OCI-LY3 (cell line): Measurements from ENCODE around the gene ZNF544.

Experiments used
- H2AFZ ChIP-seq: fragments of 200-600, 300-600 bp; shearing (Covaris generic); 2 replicates; pipeline ENCODE4 v1.6.0; 2014; ENCODE audit warnings: antibody characterized with exemption, low read depth, low read length
- H3K27ac ChIP-seq: fragments of 200-600, 300-600 bp; sonication (generic); 2 replicates; pipeline ENCODE4 v1.5.1; 2014; ENCODE audit warnings: mild to moderate bottlenecking, low read length, moderate library complexity, mixed read lengths
- H3K27me3 ChIP-seq: fragments of 200-600, 300-600 bp; sonication (generic); 2 replicates; pipeline ENCODE4 v1.6.1; 2014; ENCODE audit warnings: low read depth, low read length, mixed read lengths
- H3K36me3 ChIP-seq: fragments of 200-600, 300-600 bp; sonication (generic); replicated peaks from 2 replicates; pipeline ENCODE3; 2014; ENCODE audit warnings: low read depth, low read length, mixed read lengths
- H3K4me1 ChIP-seq: fragments of 300-600, 200-600 bp; sonication (generic); 2 replicates; pipeline ENCODE4 v1.6.1; 2014; ENCODE audit warnings: low read length, mixed read lengths
- H3K4me2 ChIP-seq: fragments of 200-600, 300-600 bp; sonication (generic); 2 replicates; pipeline ENCODE4 v1.6.1; 2014; ENCODE audit warnings: low read length, mixed read lengths
- H3K4me3 ChIP-seq: fragments of 300-600, 200-600 bp; sonication (generic); 2 replicates; pipeline ENCODE4 v1.5.1; 2014; ENCODE audit warnings: antibody characterized with exemption, mild to moderate bottlenecking, low read length, moderate library complexity
- H3K79me2 ChIP-seq: fragments of 300-600, 200-600 bp; shearing (Covaris generic); 2 replicates; pipeline ENCODE4 v1.6.1; 2014; ENCODE audit warnings: mild to moderate bottlenecking, low read length, mixed read lengths
- H3K9ac ChIP-seq: fragments of 300-600, 200-600 bp; shearing (Covaris generic); 2 replicates; pipeline ENCODE4 v1.6.0; 2014; ENCODE audit warnings: mild to moderate bottlenecking, low read length, moderate library complexity
- H3K9me3 ChIP-seq: fragments of 200-600, 300-600 bp; shearing (Covaris generic); 2 replicates; pipeline ENCODE4 v1.6.1; 2014; ENCODE audit warnings: low read length, mixed read lengths; ENCODE audit not compliant: insufficient read depth
- H4K20me1 ChIP-seq: fragments of 200-600, 300-600 bp; sonication (generic); 2 replicates; pipeline ENCODE4 v1.6.1; 2016; ENCODE audit warnings: low read length, mixed read lengths; ENCODE audit not compliant: insufficient read depth
- CTCF ChIP-seq: fragments of 200-600, 300-600 bp; sonication (generic); IDR thresholded peaks from 2 replicates; pipeline ENCODE4 v1.5.1; 2014; ENCODE audit warnings: antibody characterized with exemption, low read length, low read depth
- EZH2phosphoT487 ChIP-seq: fragments of 200-600 bp; shearing (Covaris generic); IDR thresholded peaks from 2 replicates; pipeline ENCODE4 v1.6.1; 2018; ENCODE audit warnings: antibody characterized with exemption, mixed run types, low read depth

ZNF544 gene

GRCh38 chr19:58291943-58292342 is 63.2 kb downstream of the ZNF544 start:
- Histone ChIP-seq H3K36me3 (peaks cover 87% of the 10 kb centered on the region), H3K4me2 (no peak overlapping the region), H3K9ac (no peak overlapping the region), H3K4me3 (no peak overlapping the region), H3K9me3 (peaks cover 25% of the 10 kb centered on the region; the same call in 1 of the 2 replicates), H3K4me1 (no peaks in the 10 kb centered on the region), H3K27ac (no peak overlapping the region), H2AFZ (no peak overlapping the region), H3K27me3 (no peaks in the 10 kb centered on the region), H4K20me1 (no peaks in the 10 kb centered on the region), H3K79me2 (peaks cover 8% of the 10 kb centered on the region)
- TF ChIP-seq EZH2phosphoT487 = no peak
- no peak for TF ChIP-seq CTCF

- H4K20me1 ChIP-seq = no peaks in the 10 kb centered on the region
- peaks cover 86% of the 10 kb centered on the region for H3K36me3 ChIP-seq
- no peak overlapping the region for H3K4me3 ChIP-seq
- TF ChIP-seq EZH2phosphoT487 (no peak), CTCF (no peak)
- no peak overlapping the region for H3K27ac ChIP-seq
- peaks cover 25% of the 10 kb centered on the region; the same call in 1 of the 2 replicates for H3K9me3 ChIP-seq
- H3K27me3 ChIP-seq = no peaks in the 10 kb centered on the region
- H3K79me2 ChIP-seq = peaks cover 14% of the 10 kb centered on the region
- no peak overlapping the region for H2AFZ ChIP-seq
- H3K4me1 ChIP-seq = no peaks in the 10 kb centered on the region
- no peak overlapping the region for H3K9ac ChIP-seq
- no peak overlapping the region for H3K4me2 ChIP-seq
Measured at GRCh38 chr19:58294743-58295374, 66.1 kb downstream of the ZNF544 start.

- peaks cover 15% of the 10 kb centered on the region for H3K79me2 ChIP-seq
- H3K4me3 ChIP-seq = no peak overlapping the region
- H3K9ac ChIP-seq = no peak overlapping the region
- H4K20me1 ChIP-seq = no peaks in the 10 kb centered on the region
- H3K4me1 ChIP-seq = no peaks in the 10 kb centered on the region
- TF ChIP-seq CTCF (no peak), EZH2phosphoT487 (no peak)
- H3K27ac ChIP-seq = no peak overlapping the region
- H3K36me3 ChIP-seq = peaks cover 88% of the 10 kb centered on the region
- no peaks in the 10 kb centered on the region for H3K27me3 ChIP-seq
- H3K9me3 ChIP-seq = peaks cover 24% of the 10 kb centered on the region; the same call in 1 of the 2 replicates
- no peak overlapping the region for H3K4me2 ChIP-seq
- H2AFZ ChIP-seq = no peak overlapping the region
Measured at GRCh38 chr19:58296104-58296503, 67.4 kb downstream of the ZNF544 start.

GRCh38 chr19:58300620-58301019 is 71.9 kb downstream of the ZNF544 start:
- Histone ChIP-seq H3K36me3 (peaks cover 57% of the 10 kb centered on the region), H3K4me3 (no peak overlapping the region), H2AFZ (no peak overlapping the region), H3K9ac (no peak overlapping the region), H3K27me3 (no peaks in the 10 kb centered on the region), H3K4me2 (no peak overlapping the region), H3K79me2 (peaks cover 35% of the 10 kb centered on the region), H3K4me1 (peaks cover 6% of the 10 kb centered on the region), H4K20me1 (no peaks in the 10 kb centered on the region), H3K9me3 (0 out of 2 replicates have a peak, but pooled peaks cover 3% of the 10 kb centered on the region), H3K27ac (no peak overlapping the region)
- TF ChIP-seq CTCF (no peak), EZH2phosphoT487 (no peak)
